GM18511 (cell line): ENCODE results near the gene TTC19.
"Not testable (repeated sequence)": the region's sequence is repeated elsewhere in the genome, so short reads cannot be mapped to it uniquely, and the experiment has no call there.

Experiments
- ATAC-seq: cut with Tn5 transposase; IDR thresholded peaks from one replicate; pipeline ENCODE4 v1.9.1; 2021; ENCODE audit warnings: mild to moderate bottlenecking, moderate library complexity; ENCODE audit not compliant: unreplicated experiment

Gene TTC19

GRCh38 chr17:15972497-15972951 lies 27.1 kb upstream of the TTC19 start:
- no peak for ATAC-seq

GRCh38 chr17:15973016-15973415 lies 26.6 kb upstream of the TTC19 start:
- no peak for ATAC-seq

GRCh38 chr17:15973834-15974233 lies 25.8 kb upstream of the TTC19 start:
- ATAC-seq: no peak

GRCh38 chr17:15977894-15978293 lies 21.7 kb upstream of the TTC19 start:
- no peak for ATAC-seq

GRCh38 chr17:15978606-15979005 lies 21.0 kb upstream of the TTC19 start:
- ATAC-seq: no peak

- not testable (repeated sequence) for ATAC-seq
These were observed 20.6 kb upstream of the TTC19 start for GRCh38 chr17:15979013-15979412.

GRCh38 chr17:15981208-15981607 lies 18.4 kb upstream of the TTC19 start:
- peak; percentile 96 for ATAC-seq

- no peak for ATAC-seq
These were observed 17.7 kb upstream of the TTC19 start for GRCh38 chr17:15981646-15982580.

GRCh38 chr17:15996322-15996721 lies 3.3 kb upstream of the TTC19 start:
- no peak for ATAC-seq

- ATAC-seq: no peak
These were observed 1.5 kb upstream of the TTC19 start for GRCh38 chr17:15998031-15998562.

- peak; percentile 40 for ATAC-seq
These were observed 577 bp downstream of the TTC19 start for GRCh38 chr17:15999974-16000827.

- no peak for ATAC-seq
These were observed 1.7 kb downstream of the TTC19 start for GRCh38 chr17:16001226-16001897.

GRCh38 chr17:16002708-16003260 lies 3.2 kb downstream of the TTC19 start:
- no peak for ATAC-seq

- ATAC-seq: no peak
These were observed 4.2 kb downstream of the TTC19 start for GRCh38 chr17:16003841-16004240.

GRCh38 chr17:16005636-16006035 lies 6.0 kb downstream of the TTC19 start:
- no peak for ATAC-seq

GRCh38 chr17:16007439-16007838 lies 7.8 kb downstream of the TTC19 start:
- ATAC-seq: no peak

- no peak for ATAC-seq
These were observed 14.4 kb downstream of the TTC19 start for GRCh38 chr17:16013943-16014407.

GRCh38 chr17:16019347-16019746 lies 19.7 kb downstream of the TTC19 start:
- ATAC-seq: no peak

- no peak for ATAC-seq
These were observed 24.3 kb downstream of the TTC19 start for GRCh38 chr17:16023881-16024280.

GRCh38 chr17:16025202-16025601 lies 25.6 kb downstream of the TTC19 start:
- ATAC-seq: no peak
